ENCODE results near the gene TNN.

DNA sequence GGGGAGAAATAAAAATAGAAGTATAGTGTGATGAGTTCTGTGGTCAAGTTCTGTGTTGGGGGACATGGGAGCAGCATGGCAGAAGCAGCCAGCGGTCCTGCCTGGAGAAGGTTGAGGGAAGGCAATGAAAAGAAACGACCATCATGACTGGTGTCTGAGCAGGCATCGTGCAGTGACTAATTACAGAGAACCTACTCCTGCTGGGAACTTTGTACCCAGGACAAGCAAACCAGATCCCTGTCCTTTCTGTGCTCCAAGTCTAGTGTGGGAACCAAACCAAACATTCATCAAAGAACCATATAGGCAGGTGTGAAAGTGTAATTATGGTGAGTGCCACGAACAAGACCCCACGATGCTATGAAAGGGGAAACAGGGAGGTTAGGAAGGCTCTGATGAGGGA lies 99.1 kb downstream of the TNN start:
- TF ChIP-seq CTCF (IDR thresholded peaks at IDR 0.05): no peak
- no peak for TF ChIP-seq POLR2A (IDR thresholded peaks at IDR 0.05)
